Neural crest cell (in vitro differentiated cells): ENCODE data around the gene NOD1. TPM values are rescaled to one million over a fixed set of nuclear protein-coding genes. Genes with fewer than 3 reads are reported as not detected.
A peak's percentile ranks its signal among the peaks of the same experiment; 100 is the strongest.
"Not testable (repeated sequence)": the region's sequence is repeated elsewhere in the genome, so short reads cannot be mapped to it uniquely, and the experiment has no call there.

Experiments used
- DNase-seq: peaks from one replicate; pipeline ENCODE4 v3.0.0; 2021; ENCODE audit warnings: low read depth, mixed read lengths, low spot score
- H3K27ac Mint-ChIP-seq: one replicate; pipeline ENCODE4 v1.8.0; 2021; ENCODE audit warnings: mild to moderate bottlenecking, mixed read lengths; ENCODE audit not compliant: unreplicated experiment
- H3K27me3 Mint-ChIP-seq: 2 replicates; pipeline ENCODE4 v1.8.0; 2021; ENCODE audit warnings: low read depth, mild to moderate bottlenecking, mixed read lengths
- H3K36me3 Mint-ChIP-seq: 2 replicates; pipeline ENCODE4 v1.8.0; 2021; ENCODE audit warnings: low read depth, mild to moderate bottlenecking, mixed read lengths
- H3K4me1 Mint-ChIP-seq: 2 replicates; pipeline ENCODE4 v1.8.0; 2021; ENCODE audit warnings: mixed read lengths
- H3K4me3 Mint-ChIP-seq: one replicate; pipeline ENCODE4 v1.8.0; 2021; ENCODE audit warnings: mild to moderate bottlenecking, mixed read lengths
- H3K9me3 Mint-ChIP-seq: 2 replicates; pipeline ENCODE4 v1.8.0; 2021; ENCODE audit warnings: mixed read lengths
- total RNA-seq: library from RNA; stranded (reverse); gene quantifications from 2 replicates; pipeline ENCODE4 v1.2.1, GENCODE V29; 2021
- TF ChIP-seq, protein P1 (sequence below): fragments of 200-600 bp; sonication (generic); conservative IDR thresholded peaks from 2 replicates; pipeline ENCODE4 v1.5.0; 2021; ENCODE audit warnings: antibody characterized with exemption, mild to moderate bottlenecking

The NOD1 gene
- total RNA-seq, 1 donor from 2014 or later, result 8.1 TPM

DNA sequence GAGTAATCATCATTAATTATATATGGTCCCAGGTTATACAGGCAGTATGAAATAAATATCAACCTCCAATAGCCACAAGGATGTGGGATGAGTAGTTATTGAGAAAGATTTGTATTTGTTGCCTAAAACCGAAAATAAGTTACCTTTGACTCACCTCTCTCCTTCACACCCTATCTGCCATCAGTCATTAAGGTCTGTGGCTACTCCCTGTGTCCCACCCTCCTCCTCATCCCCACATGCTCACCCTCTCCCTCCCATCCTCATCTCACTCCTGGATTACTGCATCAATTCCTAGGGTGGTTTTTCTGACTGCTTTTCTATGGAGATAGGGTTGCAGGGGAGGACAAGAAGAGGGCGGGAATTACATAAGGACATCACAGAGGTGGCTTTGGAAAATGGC, 35.2 kb upstream of the NOD1 start:
- H3K36me3 Mint-ChIP-seq, result no peaks in the 10 kb centered on the region
- H3K27me3 Mint-ChIP-seq, result no peaks in the 10 kb centered on the region
- H3K27ac Mint-ChIP-seq, result no peak overlapping the region
- H3K4me3 Mint-ChIP-seq, result no peak overlapping the region
- TF ChIP-seq, protein P1, sequence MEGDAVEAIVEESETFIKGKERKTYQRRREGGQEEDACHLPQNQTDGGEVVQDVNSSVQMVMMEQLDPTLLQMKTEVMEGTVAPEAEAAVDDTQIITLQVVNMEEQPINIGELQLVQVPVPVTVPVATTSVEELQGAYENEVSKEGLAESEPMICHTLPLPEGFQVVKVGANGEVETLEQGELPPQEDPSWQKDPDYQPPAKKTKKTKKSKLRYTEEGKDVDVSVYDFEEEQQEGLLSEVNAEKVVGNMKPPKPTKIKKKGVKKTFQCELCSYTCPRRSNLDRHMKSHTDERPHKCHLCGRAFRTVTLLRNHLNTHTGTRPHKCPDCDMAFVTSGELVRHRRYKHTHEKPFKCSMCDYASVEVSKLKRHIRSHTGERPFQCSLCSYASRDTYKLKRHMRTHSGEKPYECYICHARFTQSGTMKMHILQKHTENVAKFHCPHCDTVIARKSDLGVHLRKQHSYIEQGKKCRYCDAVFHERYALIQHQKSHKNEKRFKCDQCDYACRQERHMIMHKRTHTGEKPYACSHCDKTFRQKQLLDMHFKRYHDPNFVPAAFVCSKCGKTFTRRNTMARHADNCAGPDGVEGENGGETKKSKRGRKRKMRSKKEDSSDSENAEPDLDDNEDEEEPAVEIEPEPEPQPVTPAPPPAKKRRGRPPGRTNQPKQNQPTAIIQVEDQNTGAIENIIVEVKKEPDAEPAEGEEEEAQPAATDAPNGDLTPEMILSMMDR, result no peak
- peaks cover 5% of the 10 kb centered on the region for H3K4me1 Mint-ChIP-seq
- no peak for DNase-seq
- H3K9me3 Mint-ChIP-seq, result no peaks in the 10 kb centered on the region

DNA sequence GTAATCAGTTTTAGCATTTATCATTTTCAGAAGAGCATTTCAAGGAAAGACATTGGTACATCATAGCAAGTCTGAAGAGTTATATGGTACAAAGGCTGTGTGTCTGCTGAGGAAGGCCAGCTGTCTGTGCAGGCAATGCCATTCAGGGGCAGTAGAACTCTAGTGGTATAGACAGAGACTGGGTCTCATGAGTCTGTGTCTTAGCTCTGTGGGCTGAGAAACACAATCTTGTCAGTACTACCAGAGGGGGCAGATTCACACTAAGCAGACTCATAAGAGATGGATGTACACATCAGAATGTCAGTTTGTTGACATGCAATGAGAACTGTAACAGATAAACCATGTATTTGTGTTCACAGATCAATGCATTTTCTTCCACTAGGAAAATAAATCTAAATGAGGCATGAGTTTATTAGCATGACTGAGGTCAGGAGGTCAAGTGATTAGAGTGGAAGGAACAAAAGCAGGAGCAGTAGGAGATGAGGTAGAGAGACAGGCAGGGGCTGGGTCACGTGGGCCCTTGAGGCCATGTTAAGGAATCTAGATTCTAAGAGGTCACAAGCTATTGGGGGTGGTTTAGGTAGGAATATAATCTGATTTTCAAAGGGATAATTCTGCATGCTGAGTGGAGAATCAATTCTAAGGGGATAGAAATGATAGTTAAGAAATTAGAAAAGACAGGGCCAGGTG, 33.5 kb upstream of the NOD1 start:
- no peak for DNase-seq
- TF ChIP-seq, protein P1, result no peak
- Mint-ChIP-seq H3K9me3 (peaks cover 3% of the 10 kb centered on the region), H3K27me3 (no peaks in the 10 kb centered on the region), H3K4me3 (no peak overlapping the region), H3K4me1 (peaks cover 5% of the 10 kb centered on the region), H3K36me3 (no peaks in the 10 kb centered on the region), H3K27ac (no peak overlapping the region)

DNA sequence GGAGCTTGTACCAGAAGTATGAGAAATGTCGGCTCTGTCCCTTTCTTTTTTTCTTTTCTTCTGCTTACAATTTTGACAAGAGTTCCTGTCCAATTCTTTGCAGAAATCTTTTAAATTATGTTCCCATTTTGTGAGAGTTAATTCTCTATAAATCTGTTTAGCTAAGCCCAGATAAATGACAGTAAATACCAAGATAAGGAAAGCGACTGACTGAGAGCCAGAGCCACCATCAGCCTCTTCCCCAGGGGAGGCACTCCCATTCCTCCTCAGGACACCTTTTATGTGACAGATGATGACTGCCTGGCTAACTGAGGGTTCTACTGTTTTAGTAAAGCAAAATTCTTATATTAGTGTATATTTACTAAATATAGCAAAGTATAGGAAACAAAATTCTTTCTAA, 32.9 kb upstream of the NOD1 start:
- H3K4me1 Mint-ChIP-seq, result peaks cover 5% of the 10 kb centered on the region
- DNase-seq, result no peak
- H3K4me3 Mint-ChIP-seq, result no peak overlapping the region
- TF ChIP-seq, protein P1, result no peak
- H3K27me3 Mint-ChIP-seq, result no peaks in the 10 kb centered on the region
- no peak overlapping the region for H3K27ac Mint-ChIP-seq
- peaks cover 6% of the 10 kb centered on the region for H3K36me3 Mint-ChIP-seq
- peaks cover 7% of the 10 kb centered on the region for H3K9me3 Mint-ChIP-seq

DNA sequence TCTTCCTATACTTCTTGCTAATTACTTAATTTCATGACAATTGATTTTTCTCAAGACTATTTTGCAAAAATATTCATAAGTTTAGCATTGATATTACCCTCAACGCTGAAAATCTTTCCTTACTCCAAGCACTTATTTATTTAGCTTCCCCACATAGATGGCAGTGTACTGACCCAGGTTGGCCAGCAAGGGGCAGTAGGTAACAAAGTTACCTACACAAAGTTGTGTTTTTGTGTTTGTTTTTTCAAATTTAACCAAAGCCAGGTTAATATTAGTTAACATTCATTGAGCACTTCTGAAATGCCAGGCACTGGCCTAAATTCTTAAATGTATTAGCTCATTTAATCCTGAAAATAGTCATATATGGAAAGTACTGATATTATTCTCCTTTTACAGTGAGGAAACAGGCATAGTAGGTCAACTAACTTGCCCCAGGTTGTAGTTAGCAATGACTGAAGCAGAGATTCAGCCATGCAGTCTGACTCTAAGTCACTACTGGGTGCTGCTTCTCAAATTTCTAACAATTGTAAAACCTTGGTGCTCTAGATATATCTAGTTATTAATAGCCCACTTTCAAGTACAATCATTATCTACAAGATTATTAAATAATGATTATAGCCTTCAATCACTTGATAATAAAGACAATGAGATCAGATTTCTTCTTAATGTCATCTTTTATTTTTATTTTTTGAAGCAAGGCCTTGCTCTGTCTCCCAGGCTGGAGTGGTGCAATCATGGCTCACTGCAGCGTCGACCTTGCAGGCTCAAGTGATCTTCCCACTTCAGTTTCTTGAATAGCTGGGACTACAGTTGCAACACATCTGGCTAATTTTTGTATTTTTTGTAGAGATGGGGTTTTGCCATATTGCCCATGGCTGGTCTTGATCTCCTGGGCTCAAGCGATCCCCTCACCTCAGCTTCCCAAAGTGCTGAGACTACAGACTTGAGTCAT, 31.8 kb upstream of the NOD1 start:
- peaks cover 5% of the 10 kb centered on the region for H3K4me1 Mint-ChIP-seq
- DNase-seq, result no peak
- peaks cover 11% of the 10 kb centered on the region for H3K36me3 Mint-ChIP-seq
- no peaks in the 10 kb centered on the region for H3K27me3 Mint-ChIP-seq
- peaks cover 12% of the 10 kb centered on the region for H3K9me3 Mint-ChIP-seq
- H3K27ac Mint-ChIP-seq, result no peak overlapping the region
- TF ChIP-seq, protein P1, result peak; percentile 78
- H3K4me3 Mint-ChIP-seq, result no peak overlapping the region

DNA sequence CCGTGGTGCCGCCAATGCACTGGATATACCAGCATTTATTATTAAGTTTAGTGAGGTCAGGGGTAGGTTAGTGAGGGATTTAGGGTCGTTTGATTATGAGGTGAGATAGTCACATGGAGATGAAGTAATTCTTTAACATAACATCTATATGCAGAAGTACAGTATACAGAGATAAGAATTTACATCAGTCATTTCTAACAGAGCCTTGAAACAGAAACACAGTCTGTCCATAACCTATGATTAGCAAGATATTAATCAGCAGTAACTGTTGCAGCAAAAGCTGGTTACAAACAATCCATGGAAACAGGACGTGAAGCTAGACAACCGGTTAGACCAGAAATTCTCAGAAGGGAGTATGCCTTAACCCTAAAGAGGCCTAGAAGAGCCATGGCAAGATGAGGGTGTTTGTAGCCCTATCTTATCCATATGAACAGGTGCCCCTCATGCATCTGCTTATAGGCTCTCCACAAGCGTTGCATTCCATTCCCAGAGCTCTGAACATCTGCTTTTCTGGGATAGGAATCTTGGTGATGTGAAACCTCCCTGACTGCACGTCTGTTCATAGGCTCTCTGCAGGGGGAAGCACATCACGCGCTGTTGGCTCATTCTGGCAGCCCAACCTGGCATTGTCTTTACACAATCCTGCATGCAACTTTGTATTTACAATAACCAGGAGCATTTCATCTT, 30.7 kb upstream of the NOD1 start:
- not testable (repeated sequence) for H3K27me3 Mint-ChIP-seq, H3K4me3 Mint-ChIP-seq, DNase-seq
- Mint-ChIP-seq H3K36me3 (peaks cover 14% of the 10 kb centered on the region), H3K4me1 (peaks cover 10% of the 10 kb centered on the region), H3K9me3 (peaks cover 14% of the 10 kb centered on the region), H3K27ac (peak overlapping the region; percentile 51)

DNA sequence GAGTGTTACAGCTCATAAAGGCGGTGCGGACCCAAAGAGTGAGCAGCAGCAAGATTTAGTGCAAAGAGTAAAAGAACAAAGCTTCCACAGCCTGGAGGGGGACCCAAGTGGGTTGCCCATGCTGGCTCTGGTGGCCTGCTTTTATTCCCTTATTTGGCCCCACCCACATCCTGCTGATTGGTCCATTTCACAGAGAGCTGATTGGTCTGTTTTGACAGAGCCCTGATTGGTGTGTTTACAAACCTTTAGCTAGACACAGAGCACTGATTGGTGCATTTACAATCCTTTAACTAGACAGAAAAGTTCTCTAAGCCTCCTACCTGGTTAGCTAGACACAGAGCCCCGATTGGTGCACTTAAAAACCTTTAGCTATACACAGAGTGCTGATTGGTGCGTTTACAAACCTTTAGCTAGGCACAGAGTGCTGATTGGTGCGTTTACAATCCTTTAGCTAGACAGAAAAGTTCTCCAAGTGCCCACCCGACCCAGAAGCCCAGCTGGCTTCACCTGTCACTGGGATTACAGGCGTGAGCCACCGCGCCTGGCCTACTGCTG, 28.8 kb upstream of the NOD1 start:
- peaks cover 27% of the 10 kb centered on the region for H3K4me1 Mint-ChIP-seq
- peak overlapping the region; percentile 56 for H3K4me3 Mint-ChIP-seq
- not testable (repeated sequence) for H3K27ac Mint-ChIP-seq, DNase-seq, H3K27me3 Mint-ChIP-seq
- H3K36me3 Mint-ChIP-seq, result peaks cover 21% of the 10 kb centered on the region
- peaks cover 14% of the 10 kb centered on the region for H3K9me3 Mint-ChIP-seq
